SK-N-MC (cell line): ENCODE results near the gene KCNT1.

ENCODE experiments used
- EZH2 ChIP-seq: fragments of 200-600 bp; sonication (generic); IDR thresholded peaks from one replicate; pipeline ENCODE4 v1.6.1; 2017; ENCODE audit warnings: antibody characterized with exemption
- POLR2AphosphoS5 ChIP-seq: IDR thresholded peaks from 2 replicates; pipeline ENCODE4 v1.6.1; 2012; ENCODE audit warnings: mild to moderate bottlenecking, low read depth, low read length, borderline replicate concordance

DNA sequence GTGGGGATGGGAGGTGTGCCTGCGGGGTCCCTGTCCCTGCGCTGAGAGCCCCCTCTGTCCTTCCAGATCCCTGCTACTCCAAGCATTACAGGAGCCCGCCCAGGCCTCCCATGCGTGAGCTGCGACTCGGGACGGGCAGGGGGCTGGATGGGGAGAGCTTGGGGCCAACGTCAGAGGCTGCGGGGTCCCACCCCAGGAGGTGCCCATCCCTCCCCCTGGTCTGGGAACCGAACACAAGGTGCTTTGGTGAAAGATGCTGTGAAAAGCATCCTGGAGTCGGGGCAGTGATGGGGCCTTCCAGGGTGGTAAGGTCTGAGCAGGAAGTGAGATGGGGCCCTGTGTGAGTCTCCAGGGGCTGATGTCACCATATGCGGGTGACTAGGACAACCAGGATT, 36.2 kb upstream of the KCNT1 start:
- TF ChIP-seq EZH2 (no peak), POLR2AphosphoS5 (no peak)
